GM23338 (cell line): Measurements from ENCODE around the gene DDX60. TPM values are rescaled to one million over a fixed set of nuclear protein-coding genes. Genes with fewer than 3 reads are reported as not detected.
"Not testable (repeated sequence)": the region's sequence is repeated elsewhere in the genome, so short reads cannot be mapped to it uniquely, and the experiment has no call there.

Source experiments
- ATAC-seq: fragments of 200-7000 bp; cut with Tn5 transposase; 3 replicates; pipeline ENCODE4 v1.9.1; 2020
- DNase-seq: peaks from one replicate; pipeline ENCODE4 v3.0.0-alpha.2; 2015; ENCODE audit warnings: low spot score
- H2AFZ ChIP-seq: fragments of 200-600 bp; sonication (generic); 2 replicates; pipeline ENCODE4 v1.8.0; 2016; ENCODE audit warnings: antibody characterized with exemption, mild to moderate bottlenecking, moderate library complexity
- H3F3A ChIP-seq: fragments of 200-600 bp; sonication (generic); replicated peaks from 2 replicates; pipeline ENCODE4 v1.8.0; 2017; ENCODE audit warnings: antibody characterized with exemption, mixed run types, low read depth
- H3K27ac ChIP-seq: fragments of 200-600 bp; sonication (generic); 2 replicates; pipeline ENCODE4 v1.6.1; 2016; ENCODE audit warnings: low read depth
- H3K27me3 ChIP-seq: fragments of 200-600 bp; sonication (generic); 2 replicates; pipeline ENCODE4 v1.8.0; 2016; ENCODE audit warnings: mild to moderate bottlenecking, mixed run types, moderate library complexity; ENCODE audit not compliant: insufficient read depth
- H3K36me3 ChIP-seq: fragments of 200-600 bp; sonication (generic); 2 replicates; pipeline ENCODE4 v1.8.0; 2016; ENCODE audit warnings: mild to moderate bottlenecking; ENCODE audit not compliant: insufficient read depth
- H3K4me1 ChIP-seq: fragments of 200-600 bp; sonication (generic); 2 replicates; pipeline ENCODE4 v1.8.0; 2016; ENCODE audit warnings: mild to moderate bottlenecking, moderate library complexity; ENCODE audit not compliant: insufficient read depth
- H3K4me2 ChIP-seq: fragments of 200-600 bp; sonication (generic); 2 replicates; pipeline ENCODE4 v1.7.1; 2017; ENCODE audit warnings: mixed run types
- H3K4me3 ChIP-seq: fragments of 200-600 bp; sonication (generic); 2 replicates; pipeline ENCODE4 v1.6.1; 2016; ENCODE audit warnings: mixed run types
- H3K79me2 ChIP-seq: fragments of 200-600 bp; sonication (generic); replicated peaks from 2 replicates; pipeline ENCODE4 v1.8.0; 2017; ENCODE audit warnings: mild to moderate bottlenecking; ENCODE audit not compliant: insufficient read depth
- H3K9me2 ChIP-seq: fragments of 200-600 bp; sonication (generic); 2 replicates; pipeline ENCODE4 v1.8.0; 2017; ENCODE audit not compliant: insufficient read depth
- H4K20me1 ChIP-seq: fragments of 200-600 bp; sonication (generic); replicated peaks from 2 replicates; pipeline ENCODE4 v1.8.0; 2017; ENCODE audit warnings: mild to moderate bottlenecking; ENCODE audit not compliant: insufficient read depth
- H3K27ac Mint-ChIP-seq: 2 replicates; pipeline ENCODE4 v1.8.0; 2020; ENCODE audit warnings: inconsistent platforms, mild to moderate bottlenecking, moderate library complexity, mixed read lengths
- H3K27me3 Mint-ChIP-seq: 3 replicates; pipeline ENCODE4 v1.8.0; 2022; ENCODE audit warnings: low read depth, mild to moderate bottlenecking, moderate library complexity, mixed read lengths, inconsistent platforms; ENCODE audit not compliant: insufficient read depth, poor library complexity
- H3K36me3 Mint-ChIP-seq: 3 replicates; pipeline ENCODE4 v1.8.0; 2021; ENCODE audit warnings: low read depth, mild to moderate bottlenecking, inconsistent platforms, moderate library complexity, mixed read lengths
- H3K4me1 Mint-ChIP-seq: 3 replicates; pipeline ENCODE4 v1.8.0; 2020; ENCODE audit warnings: mild to moderate bottlenecking, inconsistent platforms, mixed read lengths
- H3K4me3 Mint-ChIP-seq: 3 replicates; pipeline ENCODE4 v1.8.0; 2021; ENCODE audit warnings: moderate library complexity, mild to moderate bottlenecking, inconsistent platforms, mixed read lengths
- H3K9me3 Mint-ChIP-seq: 3 replicates; pipeline ENCODE4 v1.8.0; 2020; ENCODE audit warnings: moderate library complexity, mild to moderate bottlenecking, inconsistent platforms, mixed read lengths
- CREB1 ChIP-seq: fragments of 250-450 bp; sonication (Bioruptor Pico); IDR thresholded peaks from 2 replicates; pipeline ENCODE4 v1.5.0; 2020; ENCODE audit warnings: low read depth, mild to moderate bottlenecking, moderate library complexity
- EZH2phosphoT487 ChIP-seq: fragments of 200-600 bp; sonication (generic); IDR thresholded peaks from one replicate; pipeline ENCODE4 v1.8.1; 2018; ENCODE audit warnings: antibody characterized with exemption; ENCODE audit not compliant: unreplicated experiment
- STAT1 ChIP-seq: IDR thresholded peaks from one replicate; pipeline ENCODE4 v1.6.1; 2016; ENCODE audit warnings: antibody characterized with exemption; ENCODE audit not compliant: unreplicated experiment
- ZNF114 ChIP-seq: fragments of 250-450 bp; sonication (Bioruptor Pico); IDR thresholded peaks from 2 replicates; pipeline ENCODE4 v1.5.0; 2020; ENCODE audit warnings: mild to moderate bottlenecking, moderate library complexity
- ZNF331 ChIP-seq: fragments of 250-450 bp; sonication (Bioruptor Pico); IDR thresholded peaks from 2 replicates; pipeline ENCODE4 v1.5.0; 2020; ENCODE audit warnings: low read depth, mild to moderate bottlenecking, moderate library complexity
- polyA plus RNA-seq: library from polyadenylated mRNA; unstranded; fragments of >200 nt; fragmentation: Nextera tagmentation; extraction: Ambion mirVana; gene quantifications from 2 replicates; pipeline ENCODE4 v1.2.1, GENCODE V29; 2016
- total RNA-seq: library from RNA; depleted of rRNA; stranded (reverse); fragments of >200 nt; shearing (Covaris generic); gene quantifications from 2 replicates; pipeline ENCODE4 v1.2.3, GENCODE V29; 2014
- TF ChIP-seq, protein P1 (sequence below): IDR thresholded peaks from one replicate; pipeline ENCODE4 v1.6.1; 2018; ENCODE audit warnings: antibody characterized with exemption; ENCODE audit not compliant: unreplicated experiment
- TF ChIP-seq, protein P2 (sequence below): IDR thresholded peaks from 2 replicates; pipeline ENCODE4 v1.6.1; 2016; ENCODE audit warnings: antibody characterized with exemption

DDX60 gene
- total and polyA plus RNA-seq, 2 experiments from 2014 or later: 1.0 to 1.4 TPM

DNA sequence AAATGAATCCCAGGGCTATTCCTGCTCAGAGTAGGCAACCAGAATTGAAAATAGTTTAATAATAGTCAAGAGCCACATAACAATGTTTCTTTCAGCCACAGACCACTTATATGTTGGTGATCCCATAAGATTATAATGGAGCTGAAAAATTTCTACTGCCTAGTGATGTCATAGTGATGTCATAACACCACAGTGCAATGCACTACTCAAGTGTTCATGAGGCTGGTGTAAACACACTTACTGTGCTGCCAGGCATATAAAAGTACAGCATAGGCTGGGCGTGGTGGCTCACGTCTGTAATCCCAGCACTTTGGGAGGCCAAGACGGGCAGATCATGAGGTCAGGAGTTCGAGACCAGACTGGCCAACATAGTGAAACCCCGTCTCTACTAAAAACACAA lies 15.1 kb downstream of the DDX60 start:
- H3K79me2 ChIP-seq, H3K4me1 Mint-ChIP-seq, H3K27ac Mint-ChIP-seq, H3K27me3 ChIP-seq, H3K36me3 ChIP-seq, H3K4me1 ChIP-seq, H3K9me3 Mint-ChIP-seq, H3K36me3 Mint-ChIP-seq, DNase-seq, H4K20me1 ChIP-seq, H3K9me2 ChIP-seq, H3K4me3 Mint-ChIP-seq, H2AFZ ChIP-seq, H3K27me3 Mint-ChIP-seq, ATAC-seq, H3F3A ChIP-seq, H3K4me3 ChIP-seq, H3K27ac ChIP-seq, H3K4me2 ChIP-seq: not testable (repeated sequence)

DNA sequence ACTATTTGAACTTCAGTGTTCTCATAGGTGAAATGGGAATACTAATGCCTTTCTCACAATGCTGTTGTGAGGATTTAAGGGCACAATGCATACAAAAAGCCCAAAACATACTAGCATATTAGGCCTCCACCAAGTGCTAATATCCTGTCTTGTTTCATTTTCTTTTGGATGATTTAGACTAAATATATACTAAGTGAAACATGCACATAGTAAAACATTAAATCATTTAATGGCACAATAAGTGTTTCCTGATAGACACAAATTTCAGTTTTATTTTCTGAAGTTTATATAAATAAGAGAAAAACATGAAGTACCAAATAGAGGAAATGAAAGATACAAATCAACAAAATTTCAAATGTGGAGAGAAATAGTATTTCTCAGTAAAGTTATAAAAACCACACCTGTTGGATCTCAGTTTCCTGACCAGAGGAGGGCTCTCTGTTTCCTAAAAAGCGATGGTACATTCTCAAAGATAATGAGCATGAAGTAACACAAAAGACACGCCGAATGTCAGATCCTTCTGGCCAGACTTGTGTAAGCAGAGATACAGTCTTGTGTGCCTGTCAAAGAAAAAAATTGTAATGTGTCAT lies 25.1 kb downstream of the DDX60 start:
- no peak overlapping the region for H3K4me2 ChIP-seq
- ATAC-seq: no peak
- no peaks in the 10 kb centered on the region for H3K27me3 Mint-ChIP-seq

DNA sequence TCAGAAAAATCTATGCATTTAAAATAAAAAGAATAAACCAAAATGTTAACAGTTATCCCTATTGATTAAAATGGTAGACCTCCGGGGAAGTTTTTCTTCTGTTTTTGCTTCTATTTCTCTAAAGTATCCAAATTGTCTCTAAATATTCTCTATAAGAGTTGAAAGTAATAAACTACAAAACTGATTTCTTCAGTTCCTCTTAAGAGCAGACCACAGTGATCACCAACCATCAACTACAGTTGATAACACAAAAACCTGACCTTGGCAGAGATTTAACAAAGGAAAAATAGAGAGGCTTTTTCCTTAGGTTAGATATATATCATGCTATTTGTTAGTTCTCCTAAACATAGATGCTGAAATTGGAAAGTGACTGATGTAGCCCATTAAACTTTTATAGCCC lies 27.3 kb downstream of the DDX60 start:
- Histone ChIP-seq H3K9me2 (no peaks in the 10 kb centered on the region), H3K4me1 (no peaks in the 10 kb centered on the region), H4K20me1 (no peaks in the 10 kb centered on the region), H3K36me3 (no peaks in the 10 kb centered on the region), H3K79me2 (no peaks in the 10 kb centered on the region), H3F3A (no peaks in the 10 kb centered on the region), H3K4me3 (no peak overlapping the region), H3K4me2 (no peak overlapping the region), H3K27me3 (no peaks in the 10 kb centered on the region), H2AFZ (no peak overlapping the region), H3K27ac (no peak overlapping the region)
- TF ChIP-seq, protein P1, sequence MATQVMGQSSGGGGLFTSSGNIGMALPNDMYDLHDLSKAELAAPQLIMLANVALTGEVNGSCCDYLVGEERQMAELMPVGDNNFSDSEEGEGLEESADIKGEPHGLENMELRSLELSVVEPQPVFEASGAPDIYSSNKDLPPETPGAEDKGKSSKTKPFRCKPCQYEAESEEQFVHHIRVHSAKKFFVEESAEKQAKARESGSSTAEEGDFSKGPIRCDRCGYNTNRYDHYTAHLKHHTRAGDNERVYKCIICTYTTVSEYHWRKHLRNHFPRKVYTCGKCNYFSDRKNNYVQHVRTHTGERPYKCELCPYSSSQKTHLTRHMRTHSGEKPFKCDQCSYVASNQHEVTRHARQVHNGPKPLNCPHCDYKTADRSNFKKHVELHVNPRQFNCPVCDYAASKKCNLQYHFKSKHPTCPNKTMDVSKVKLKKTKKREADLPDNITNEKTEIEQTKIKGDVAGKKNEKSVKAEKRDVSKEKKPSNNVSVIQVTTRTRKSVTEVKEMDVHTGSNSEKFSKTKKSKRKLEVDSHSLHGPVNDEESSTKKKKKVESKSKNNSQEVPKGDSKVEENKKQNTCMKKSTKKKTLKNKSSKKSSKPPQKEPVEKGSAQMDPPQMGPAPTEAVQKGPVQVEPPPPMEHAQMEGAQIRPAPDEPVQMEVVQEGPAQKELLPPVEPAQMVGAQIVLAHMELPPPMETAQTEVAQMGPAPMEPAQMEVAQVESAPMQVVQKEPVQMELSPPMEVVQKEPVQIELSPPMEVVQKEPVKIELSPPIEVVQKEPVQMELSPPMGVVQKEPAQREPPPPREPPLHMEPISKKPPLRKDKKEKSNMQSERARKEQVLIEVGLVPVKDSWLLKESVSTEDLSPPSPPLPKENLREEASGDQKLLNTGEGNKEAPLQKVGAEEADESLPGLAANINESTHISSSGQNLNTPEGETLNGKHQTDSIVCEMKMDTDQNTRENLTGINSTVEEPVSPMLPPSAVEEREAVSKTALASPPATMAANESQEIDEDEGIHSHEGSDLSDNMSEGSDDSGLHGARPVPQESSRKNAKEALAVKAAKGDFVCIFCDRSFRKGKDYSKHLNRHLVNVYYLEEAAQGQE: no peak
- TF ChIP-seq ZNF114 (CRISPR knock-in tag) (no peak), STAT1 (no peak), CREB1 (CRISPR knock-in tag) (no peak)
- TF ChIP-seq, protein P2, sequence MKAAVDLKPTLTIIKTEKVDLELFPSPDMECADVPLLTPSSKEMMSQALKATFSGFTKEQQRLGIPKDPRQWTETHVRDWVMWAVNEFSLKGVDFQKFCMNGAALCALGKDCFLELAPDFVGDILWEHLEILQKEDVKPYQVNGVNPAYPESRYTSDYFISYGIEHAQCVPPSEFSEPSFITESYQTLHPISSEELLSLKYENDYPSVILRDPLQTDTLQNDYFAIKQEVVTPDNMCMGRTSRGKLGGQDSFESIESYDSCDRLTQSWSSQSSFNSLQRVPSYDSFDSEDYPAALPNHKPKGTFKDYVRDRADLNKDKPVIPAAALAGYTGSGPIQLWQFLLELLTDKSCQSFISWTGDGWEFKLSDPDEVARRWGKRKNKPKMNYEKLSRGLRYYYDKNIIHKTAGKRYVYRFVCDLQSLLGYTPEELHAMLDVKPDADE: no peak
- no peak overlapping the region for H3K4me3 Mint-ChIP-seq
- no peaks in the 10 kb centered on the region for H3K4me1 Mint-ChIP-seq
- no peaks in the 10 kb centered on the region for H3K9me3 Mint-ChIP-seq
- H3K36me3 Mint-ChIP-seq: no peaks in the 10 kb centered on the region
- no peak for DNase-seq
- no peak overlapping the region for H3K27ac Mint-ChIP-seq
- H3K27me3 Mint-ChIP-seq: no peaks in the 10 kb centered on the region
- no peak for ATAC-seq

More for the DNA sequence above, 25.1 kb downstream of the DDX60 start:
- no peaks in the 10 kb centered on the region for H3K4me1 ChIP-seq
- H3K36me3 ChIP-seq: no peaks in the 10 kb centered on the region
- Mint-ChIP-seq H3K36me3 (no peaks in the 10 kb centered on the region), H3K4me1 (no peaks in the 10 kb centered on the region), H3K4me3 (no peak overlapping the region), H3K9me3 (no peaks in the 10 kb centered on the region), H3K27ac (no peak overlapping the region)
- no peak overlapping the region for H3K27ac ChIP-seq
- no peak overlapping the region for H3K4me3 ChIP-seq
- TF ChIP-seq ZNF331 (no peak), ZNF114 (CRISPR knock-in tag) (no peak), EZH2phosphoT487 (no peak), STAT1 (no peak)
- no peak overlapping the region for H2AFZ ChIP-seq
- H3K27me3 ChIP-seq: no peaks in the 10 kb centered on the region
- H3K79me2 ChIP-seq: no peaks in the 10 kb centered on the region
- no peaks in the 10 kb centered on the region for H4K20me1 ChIP-seq
- no peak for DNase-seq
- H3K9me2 ChIP-seq: no peaks in the 10 kb centered on the region
- H3F3A ChIP-seq: no peaks in the 10 kb centered on the region

DNA sequence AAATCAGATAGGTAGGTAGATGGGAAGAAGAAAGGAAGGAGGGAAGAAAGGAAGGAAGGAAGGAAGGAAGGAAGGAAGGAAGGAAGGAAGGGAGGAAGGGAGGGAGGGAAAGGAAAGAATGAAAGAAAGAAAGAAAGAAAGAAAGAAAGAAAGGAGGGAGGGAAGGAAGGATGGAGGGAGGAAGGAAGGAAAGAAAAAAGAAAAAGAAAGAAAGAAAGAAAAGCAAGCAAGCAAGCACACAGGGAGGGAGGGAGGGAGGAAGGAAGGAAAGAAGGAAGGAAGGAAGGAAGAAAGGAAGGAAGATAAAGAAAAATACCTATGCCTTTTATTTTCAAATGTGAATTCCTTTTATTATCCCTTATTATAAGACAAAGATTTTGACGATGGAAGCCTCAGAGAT lies 32.7 kb downstream of the DDX60 start:
- not testable (repeated sequence) for H3K36me3 Mint-ChIP-seq, DNase-seq, H3K4me1 ChIP-seq, H3K4me3 ChIP-seq, H3K27me3 ChIP-seq, H3K27ac Mint-ChIP-seq, H3F3A ChIP-seq, H3K4me2 ChIP-seq, H2AFZ ChIP-seq, H3K36me3 ChIP-seq, ATAC-seq, H3K27me3 Mint-ChIP-seq, H3K9me3 Mint-ChIP-seq, H3K79me2 ChIP-seq, H4K20me1 ChIP-seq, H3K4me1 Mint-ChIP-seq, H3K4me3 Mint-ChIP-seq, H3K9me2 ChIP-seq, H3K27ac ChIP-seq
